Measurements from ENCODE around the gene GSTCD. TPM values are rescaled to one million over a fixed set of nuclear protein-coding genes. Genes with fewer than 3 reads are reported as not detected.
"Not testable (repeated sequence)": the region's sequence is repeated elsewhere in the genome, so short reads cannot be mapped to it uniquely, and the experiment has no call there.

GSTCD gene
- total RNA-seq, 1 donor from 2014 or later = 14.0 TPM

DNA sequence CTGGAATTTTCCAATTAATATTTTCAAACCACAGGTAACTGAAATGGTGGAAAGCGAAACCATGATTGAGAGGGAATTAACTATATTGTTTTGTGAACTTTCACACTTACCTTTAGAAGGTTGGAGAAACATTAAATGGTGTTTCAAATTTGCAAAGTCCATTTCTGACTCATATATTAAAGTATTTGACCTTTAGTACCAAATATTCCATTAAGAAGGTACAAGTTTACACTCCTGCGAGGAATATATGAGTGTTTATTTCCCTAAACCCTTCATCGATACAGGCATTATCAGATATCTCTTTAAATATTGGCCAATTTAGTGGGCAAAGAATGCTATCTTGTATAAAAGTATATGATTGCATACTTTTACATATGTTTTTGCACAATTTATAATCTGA lies 142.6 kb downstream of the GSTCD start:
- no peak for DNase-seq (ENCODE audit: low spot score)
- H3K9me3 Mint-ChIP-seq (ENCODE audit: unreplicated experiment) = no peaks in the 10 kb centered on the region
- no peaks in the 10 kb centered on the region for H3K27me3 Mint-ChIP-seq (ENCODE audit: unreplicated experiment)
- H3K27ac Mint-ChIP-seq (ENCODE audit: unreplicated experiment) = no peak overlapping the region
- TF ChIP-seq, protein P1, sequence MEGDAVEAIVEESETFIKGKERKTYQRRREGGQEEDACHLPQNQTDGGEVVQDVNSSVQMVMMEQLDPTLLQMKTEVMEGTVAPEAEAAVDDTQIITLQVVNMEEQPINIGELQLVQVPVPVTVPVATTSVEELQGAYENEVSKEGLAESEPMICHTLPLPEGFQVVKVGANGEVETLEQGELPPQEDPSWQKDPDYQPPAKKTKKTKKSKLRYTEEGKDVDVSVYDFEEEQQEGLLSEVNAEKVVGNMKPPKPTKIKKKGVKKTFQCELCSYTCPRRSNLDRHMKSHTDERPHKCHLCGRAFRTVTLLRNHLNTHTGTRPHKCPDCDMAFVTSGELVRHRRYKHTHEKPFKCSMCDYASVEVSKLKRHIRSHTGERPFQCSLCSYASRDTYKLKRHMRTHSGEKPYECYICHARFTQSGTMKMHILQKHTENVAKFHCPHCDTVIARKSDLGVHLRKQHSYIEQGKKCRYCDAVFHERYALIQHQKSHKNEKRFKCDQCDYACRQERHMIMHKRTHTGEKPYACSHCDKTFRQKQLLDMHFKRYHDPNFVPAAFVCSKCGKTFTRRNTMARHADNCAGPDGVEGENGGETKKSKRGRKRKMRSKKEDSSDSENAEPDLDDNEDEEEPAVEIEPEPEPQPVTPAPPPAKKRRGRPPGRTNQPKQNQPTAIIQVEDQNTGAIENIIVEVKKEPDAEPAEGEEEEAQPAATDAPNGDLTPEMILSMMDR (IDR thresholded peaks at IDR 0.05; ENCODE audit: unreplicated experiment) = no peak
- H3K4me1 Mint-ChIP-seq (ENCODE audit: unreplicated experiment) = no peaks in the 10 kb centered on the region
- H3K4me3 Mint-ChIP-seq (ENCODE audit: unreplicated experiment) = no peak overlapping the region
- peaks cover 7% of the 10 kb centered on the region for H3K36me3 Mint-ChIP-seq (ENCODE audit: low read depth, unreplicated experiment)

DNA sequence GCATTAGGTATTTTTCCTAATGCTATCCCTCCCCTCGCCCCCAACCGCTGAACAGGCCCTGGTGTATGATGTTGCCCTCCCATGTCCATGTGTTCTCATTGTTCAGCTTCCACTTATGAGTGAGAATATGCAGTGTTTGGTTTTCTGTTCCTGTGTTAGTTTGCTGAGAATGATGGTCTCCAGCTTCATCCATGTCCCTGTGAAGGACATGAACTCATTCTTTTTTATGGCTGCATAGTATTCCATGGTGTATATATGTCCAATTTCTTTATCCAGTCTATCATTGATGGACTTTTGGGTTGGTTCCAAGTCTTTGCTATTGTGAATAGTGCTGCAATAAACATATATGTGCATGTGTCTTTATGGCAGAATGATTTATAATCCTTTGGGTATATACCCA lies 143.6 kb downstream of the GSTCD start:
- H3K4me1 Mint-ChIP-seq (ENCODE audit: unreplicated experiment); H3K4me3 Mint-ChIP-seq (ENCODE audit: unreplicated experiment); H3K27ac Mint-ChIP-seq (ENCODE audit: unreplicated experiment); H3K9me3 Mint-ChIP-seq (ENCODE audit: unreplicated experiment); DNase-seq (ENCODE audit: low spot score); H3K27me3 Mint-ChIP-seq (ENCODE audit: unreplicated experiment): not testable (repeated sequence)
- H3K36me3 Mint-ChIP-seq (ENCODE audit: low read depth, unreplicated experiment) = peaks cover 12% of the 10 kb centered on the region

DNA sequence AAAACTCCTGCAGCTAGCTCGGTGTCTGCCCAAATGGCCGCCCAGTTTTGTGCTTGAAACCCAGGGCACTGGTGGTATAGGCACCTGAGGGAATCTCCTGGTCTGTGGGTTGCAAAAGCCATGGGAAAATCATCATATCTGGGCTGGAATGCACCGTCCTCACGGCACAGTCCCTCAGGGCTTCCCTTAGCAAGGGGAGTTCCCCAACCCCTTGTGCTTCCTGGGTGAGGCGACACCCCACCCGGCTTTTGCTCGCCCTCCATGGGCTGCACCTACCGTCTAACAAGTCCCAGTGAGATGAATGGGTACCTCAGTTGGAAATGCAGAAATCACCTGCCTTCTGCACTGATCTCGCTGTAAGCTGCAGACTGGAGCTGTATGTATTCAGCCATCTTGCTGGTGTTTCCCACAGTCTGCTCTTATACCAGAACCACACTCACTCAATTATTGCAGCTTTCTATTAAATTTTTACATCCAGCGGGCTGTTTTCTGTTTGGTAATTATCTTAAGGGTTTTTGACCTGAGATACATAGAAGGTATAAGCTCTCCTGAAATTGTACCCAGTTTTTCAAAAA lies 150.0 kb downstream of the GSTCD start:
- TF ChIP-seq, protein P1 (IDR thresholded peaks at IDR 0.05; ENCODE audit: unreplicated experiment) = no peak
- Mint-ChIP-seq H3K4me3 (ENCODE audit: unreplicated experiment) (no peak overlapping the region), H3K9me3 (ENCODE audit: unreplicated experiment) (peaks cover 15% of the 10 kb centered on the region), H3K27ac (ENCODE audit: unreplicated experiment) (no peak overlapping the region), H3K36me3 (ENCODE audit: low read depth, unreplicated experiment) (peaks cover 32% of the 10 kb centered on the region), H3K27me3 (ENCODE audit: unreplicated experiment) (peaks cover 4% of the 10 kb centered on the region), H3K4me1 (ENCODE audit: unreplicated experiment) (no peaks in the 10 kb centered on the region)
- no peak for DNase-seq (ENCODE audit: low spot score)

DNA sequence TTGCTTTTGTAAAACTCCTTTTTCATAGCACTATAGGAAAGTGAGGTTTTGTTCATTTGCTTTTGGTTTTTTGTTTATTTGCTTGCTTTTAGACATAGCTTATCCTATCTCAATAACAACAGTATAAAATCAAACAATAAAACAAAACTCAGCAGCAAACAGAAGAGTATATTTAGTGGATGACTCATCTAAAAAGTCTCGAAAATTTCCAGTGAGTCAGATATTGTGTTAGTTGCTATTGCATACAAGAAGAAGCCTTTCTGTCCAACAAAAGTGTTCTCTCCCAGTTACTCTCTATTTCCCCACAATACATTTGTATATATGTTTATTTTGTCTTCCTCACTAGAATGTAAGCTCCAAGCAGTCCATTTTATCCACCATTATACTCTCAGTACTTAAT lies 150.6 kb downstream of the GSTCD start:
- Mint-ChIP-seq H3K36me3 (ENCODE audit: low read depth, unreplicated experiment) (peaks cover 32% of the 10 kb centered on the region), H3K27ac (ENCODE audit: unreplicated experiment) (no peak overlapping the region), H3K4me3 (ENCODE audit: unreplicated experiment) (no peak overlapping the region), H3K9me3 (ENCODE audit: unreplicated experiment) (peaks cover 15% of the 10 kb centered on the region), H3K4me1 (ENCODE audit: unreplicated experiment) (no peaks in the 10 kb centered on the region), H3K27me3 (ENCODE audit: unreplicated experiment) (peaks cover 4% of the 10 kb centered on the region)
- DNase-seq (ENCODE audit: low spot score) = no peak
- TF ChIP-seq, protein P1 (IDR thresholded peaks at IDR 0.05; ENCODE audit: unreplicated experiment) = no peak

DNA sequence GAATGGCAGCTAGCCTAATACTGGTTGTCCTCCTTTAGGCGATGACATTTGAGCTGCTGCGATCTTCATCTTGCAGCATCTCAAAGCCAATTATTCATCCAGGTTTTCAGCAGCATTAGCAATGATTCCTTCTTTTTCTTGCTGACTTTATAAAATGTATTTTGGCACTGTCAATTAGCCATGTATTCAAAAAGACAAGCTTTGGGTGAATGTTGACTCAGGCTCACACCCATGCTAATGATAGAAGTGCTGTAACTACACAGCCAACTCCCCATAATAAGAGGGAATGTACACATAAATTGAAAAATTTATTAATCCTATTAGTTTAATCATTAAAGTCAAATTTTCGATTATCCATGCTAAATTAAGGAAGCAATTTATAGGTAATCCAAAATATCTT lies 162.4 kb downstream of the GSTCD start:
- H3K27ac Mint-ChIP-seq (ENCODE audit: unreplicated experiment) = no peak overlapping the region

More for the DNA sequence above, 162.4 kb downstream of the GSTCD start:
- peaks cover 5% of the 10 kb centered on the region for H3K4me1 Mint-ChIP-seq (ENCODE audit: unreplicated experiment)
- TF ChIP-seq, protein P1 (IDR thresholded peaks at IDR 0.05; ENCODE audit: unreplicated experiment) = no peak
- no peak overlapping the region for H3K4me3 Mint-ChIP-seq (ENCODE audit: unreplicated experiment)
- H3K9me3 Mint-ChIP-seq (ENCODE audit: unreplicated experiment) = no peaks in the 10 kb centered on the region
- no peaks in the 10 kb centered on the region for H3K36me3 Mint-ChIP-seq (ENCODE audit: low read depth, unreplicated experiment)
- no peaks in the 10 kb centered on the region for H3K27me3 Mint-ChIP-seq (ENCODE audit: unreplicated experiment)
- no peak for DNase-seq (ENCODE audit: low spot score)

All from endothelial cell (in vitro differentiated cells).